Glomerular visceral epithelial cell (primary cell): ENCODE data around the gene CPED1.
"Not testable (repeated sequence)": the region's sequence is repeated elsewhere in the genome, so short reads cannot be mapped to it uniquely, and the experiment has no call there.

Experiments used
- DNase-seq: peaks from one replicate; pipeline ENCODE4 v3.0.0-alpha.2; 2016; ENCODE audit errors: extremely low spot score

CPED1 gene

GRCh38 chr7:121313793-121314676, 325.5 kb downstream of the CPED1 start:
- DNase-seq: peak; percentile 54

GRCh38 chr7:121315170-121315569, 326.7 kb downstream of the CPED1 start:
- DNase-seq: not testable (repeated sequence)

- DNase-seq: no peak
Measured at GRCh38 chr7:121322460-121322859, 333.9 kb downstream of the CPED1 start.

GRCh38 chr7:121323515-121324302, 335.2 kb downstream of the CPED1 start:
- DNase-seq: no peak

GRCh38 chr7:121327671-121328070, 339.2 kb downstream of the CPED1 start:
- DNase-seq: no peak

GRCh38 chr7:121328508-121329190, 340.1 kb downstream of the CPED1 start, which contains the start of gene WNT16:
Gene WNT16 (plus strand): TSS chr7:121329000. CDS start chr7:121329293, 293 bp downstream.
- no peak for DNase-seq

- DNase-seq: peak; percentile 50
Measured at GRCh38 chr7:121329191-121330052, 340.9 kb downstream of the CPED1 start.

GRCh38 chr7:121330053-121330833, 341.7 kb downstream of the CPED1 start:
- DNase-seq: peak; percentile 11

- no peak for DNase-seq
Measured at GRCh38 chr7:121331048-121331447, 342.5 kb downstream of the CPED1 start.

GRCh38 chr7:121331574-121331973, 343.1 kb downstream of the CPED1 start:
- DNase-seq: no peak

GRCh38 chr7:121334376-121334775, 345.9 kb downstream of the CPED1 start:
- no peak for DNase-seq

GRCh38 chr7:121334875-121335648, 346.6 kb downstream of the CPED1 start:
- no peak for DNase-seq

- DNase-seq: no peak
Measured at GRCh38 chr7:121336579-121336978, 348.1 kb downstream of the CPED1 start.

- no peak for DNase-seq
Measured at GRCh38 chr7:121337398-121337797, 348.9 kb downstream of the CPED1 start.

GRCh38 chr7:121339082-121339481, 350.6 kb downstream of the CPED1 start:
- no peak for DNase-seq

GRCh38 chr7:121341933-121342332, 353.4 kb downstream of the CPED1 start:
- no peak for DNase-seq

- DNase-seq: no peak
Measured at GRCh38 chr7:121342631-121343030, 354.1 kb downstream of the CPED1 start.

- no peak for DNase-seq
Measured at GRCh38 chr7:121343302-121343701, 354.8 kb downstream of the CPED1 start.

GRCh38 chr7:121344093-121344492, 355.6 kb downstream of the CPED1 start:
- DNase-seq: no peak

GRCh38 chr7:121344497-121344896, 356.0 kb downstream of the CPED1 start:
- no peak for DNase-seq
